HG03442 (cell line): Measurements from ENCODE around the gene CYP11A1.
A peak's percentile ranks its signal among the peaks of the same experiment; 100 is the strongest.

Source experiments
- ATAC-seq: cut with Tn5 transposase; IDR thresholded peaks from one replicate; pipeline ENCODE4 v1.9.1; 2021; ENCODE audit warnings: mild to moderate bottlenecking, moderate library complexity; ENCODE audit not compliant: unreplicated experiment

Gene CYP11A1

GRCh38 chr15:74389241-74390048 lies 22.0 kb upstream of the CYP11A1 start:
- ATAC-seq = no peak

- ATAC-seq = no peak
Measured at GRCh38 chr15:74388363-74388951, 21.0 kb upstream of the CYP11A1 start.

GRCh38 chr15:74387621-74388362 lies 20.3 kb upstream of the CYP11A1 start:
- ATAC-seq = no peak

DNA sequence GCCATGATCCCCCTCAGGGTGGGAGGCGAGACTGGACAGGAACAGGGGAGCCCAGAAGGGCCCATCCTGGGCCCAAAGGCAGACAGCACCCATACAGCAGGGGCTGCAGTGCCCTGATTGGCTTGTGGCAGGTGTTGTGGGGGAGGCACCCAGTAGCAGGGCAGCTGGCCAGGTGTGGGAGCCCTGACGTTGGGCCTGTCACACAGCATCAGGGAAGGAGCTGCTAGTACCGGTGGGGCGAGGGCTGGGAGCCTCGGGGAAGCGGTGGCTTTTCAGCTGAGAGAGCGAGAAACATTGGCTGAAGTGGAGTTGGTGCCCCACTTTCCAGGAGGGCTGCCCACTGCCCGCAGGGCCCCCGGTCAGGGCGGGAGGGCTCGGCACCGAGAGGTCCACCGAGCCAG lies 19.7 kb upstream of the CYP11A1 start:
- ATAC-seq = no peak

DNA sequence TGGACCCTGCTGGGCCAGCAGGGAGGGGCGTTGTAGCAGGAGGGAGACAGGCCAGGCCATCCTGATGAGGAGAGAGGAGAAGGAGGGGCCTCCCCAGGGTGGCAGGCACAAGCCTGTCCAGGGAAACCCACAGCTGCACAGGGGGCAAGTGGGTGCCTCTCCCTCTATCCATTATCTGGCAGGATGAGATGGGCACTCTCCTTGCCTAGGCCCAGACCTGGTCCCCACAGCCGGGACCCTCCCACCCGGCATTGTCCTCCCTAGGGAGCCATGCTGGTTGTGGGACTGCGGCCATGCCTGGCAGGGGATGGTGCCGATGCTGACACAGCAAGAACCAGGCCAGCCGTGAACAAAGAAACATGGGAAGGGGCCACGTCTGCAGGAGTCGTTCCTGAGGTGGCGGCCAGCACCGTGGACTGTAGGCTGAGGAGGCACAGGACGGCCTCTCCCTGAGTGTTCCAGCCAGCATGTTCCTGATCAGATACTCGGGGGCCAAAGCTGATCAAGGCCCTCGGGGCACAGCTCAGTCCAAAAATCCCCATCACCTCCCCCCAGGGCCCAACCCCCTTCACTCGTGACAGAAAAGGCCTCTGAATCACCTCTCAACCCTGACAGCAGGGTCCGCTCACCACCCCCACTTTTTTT lies 19.2 kb upstream of the CYP11A1 start:
- ATAC-seq = no peak

DNA sequence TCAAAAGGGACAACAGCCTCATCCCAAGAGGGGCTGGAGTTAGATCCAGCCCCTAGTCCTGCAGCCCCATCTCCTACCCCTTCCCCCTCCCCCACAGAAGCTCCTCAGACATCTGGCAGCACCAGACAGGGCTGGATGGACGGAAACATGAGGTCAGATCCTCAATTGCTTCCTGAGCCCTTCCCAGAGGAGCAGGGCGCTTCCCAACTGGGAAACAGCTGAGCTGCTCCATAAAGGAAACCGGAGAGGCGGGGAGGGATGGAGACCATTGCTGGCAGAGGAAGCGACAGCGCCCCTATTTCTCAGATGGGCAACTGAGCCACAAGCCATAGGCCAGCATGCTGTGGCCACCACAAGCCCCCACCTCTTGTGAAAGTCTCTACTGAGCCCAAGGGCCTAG lies 18.3 kb upstream of the CYP11A1 start:
- ATAC-seq = no peak

DNA sequence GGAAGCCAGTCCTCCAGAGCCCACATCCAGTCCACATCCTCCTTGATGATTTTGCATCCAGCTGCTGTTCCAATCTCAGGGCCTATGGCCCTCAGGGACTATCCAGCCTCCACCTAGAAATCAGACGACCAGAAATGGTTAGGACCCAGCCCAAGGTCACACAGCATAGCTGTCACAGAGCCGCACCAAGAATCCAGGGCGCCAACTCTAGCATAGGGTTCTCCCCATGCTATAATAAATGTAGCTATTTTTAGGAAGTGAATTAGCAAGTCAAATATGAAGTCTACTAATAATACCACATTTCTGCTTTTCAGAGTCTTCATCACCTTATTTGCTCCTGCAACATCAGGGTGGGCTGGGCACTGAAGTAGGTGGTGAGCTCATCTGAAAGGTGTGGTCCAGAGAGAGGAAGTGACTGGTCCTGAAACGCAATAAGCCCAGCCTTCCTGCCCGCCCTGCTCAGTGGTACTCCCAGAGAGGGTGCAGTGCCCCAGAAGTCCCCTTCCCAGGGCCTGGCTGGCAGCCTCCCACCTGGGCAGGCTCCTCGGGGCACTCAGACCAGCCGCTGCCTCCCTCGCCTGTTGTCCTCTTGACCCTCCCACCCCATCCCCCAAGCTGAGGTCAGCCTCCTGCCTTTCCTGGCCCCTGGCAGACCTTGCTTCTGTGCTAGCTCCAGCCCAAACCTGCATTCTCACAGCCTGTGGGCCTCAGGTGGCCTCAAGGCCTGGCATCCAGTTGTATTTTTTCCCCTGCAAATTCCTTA lies 17.6 kb upstream of the CYP11A1 start:
- ATAC-seq = peak; percentile 53

GRCh38 chr15:74384566-74384880 lies 17.1 kb upstream of the CYP11A1 start:
- ATAC-seq = no peak

DNA sequence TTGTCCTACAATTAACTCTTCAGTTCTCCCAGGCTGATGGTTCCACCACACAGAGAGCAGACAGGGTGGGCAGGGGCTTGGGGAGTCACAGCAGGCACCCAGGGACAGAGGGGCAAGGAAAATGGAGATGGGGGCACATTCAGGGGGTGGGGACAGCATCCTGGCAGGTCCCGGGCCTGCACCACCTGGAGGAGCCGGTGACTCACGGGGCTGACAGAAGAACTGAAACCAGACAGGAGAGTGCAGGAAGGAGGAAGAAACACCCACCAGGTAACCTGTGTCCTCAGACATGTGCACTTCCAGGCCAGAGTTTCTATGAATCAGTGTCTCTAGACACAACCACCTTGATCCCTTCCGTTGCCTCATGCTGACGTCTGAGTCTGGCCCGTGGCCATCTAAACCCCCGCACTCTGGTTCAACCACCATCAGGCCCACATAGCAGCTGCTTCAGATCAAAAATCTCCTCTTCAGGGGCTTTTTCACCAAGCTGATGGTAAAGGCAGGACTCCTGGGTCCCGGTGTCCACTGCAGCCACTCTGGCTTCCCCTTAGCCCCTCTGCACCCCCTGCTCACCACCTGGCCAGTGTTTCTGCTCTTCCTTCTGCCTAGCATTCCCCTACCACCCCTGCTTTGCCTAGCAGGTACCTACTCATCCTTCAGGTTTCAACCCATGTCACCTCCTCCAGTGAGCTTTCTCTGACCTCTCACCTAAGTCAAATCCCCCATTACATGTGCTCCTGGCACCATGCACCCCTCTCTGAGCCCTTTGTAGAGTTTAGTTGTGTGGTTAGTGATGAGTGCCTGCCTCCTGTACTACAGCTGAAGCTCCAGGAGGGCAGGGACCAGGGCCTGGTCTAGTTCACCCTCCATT lies 16.5 kb upstream of the CYP11A1 start:
- peak; percentile 41 for ATAC-seq

DNA sequence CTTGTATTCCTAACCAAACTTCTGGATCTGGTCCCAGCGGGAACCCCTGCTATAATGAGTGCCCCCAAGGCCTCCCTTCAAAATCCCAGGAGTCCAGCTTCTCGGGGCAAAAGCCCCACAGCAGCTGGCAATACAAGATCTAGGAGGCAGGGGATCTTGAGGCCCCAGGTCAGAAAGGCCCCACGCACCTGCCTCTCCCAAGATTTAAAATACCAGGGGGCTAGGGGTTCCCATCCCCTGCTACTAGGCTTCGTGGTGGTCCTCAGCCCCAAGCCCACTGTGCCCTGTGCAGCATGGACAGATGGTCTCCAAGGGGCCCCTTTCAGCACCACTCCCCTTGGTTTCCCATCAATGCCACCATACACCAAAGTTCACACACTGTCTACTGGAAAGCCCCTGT lies 15.8 kb upstream of the CYP11A1 start:
- no peak for ATAC-seq

DNA sequence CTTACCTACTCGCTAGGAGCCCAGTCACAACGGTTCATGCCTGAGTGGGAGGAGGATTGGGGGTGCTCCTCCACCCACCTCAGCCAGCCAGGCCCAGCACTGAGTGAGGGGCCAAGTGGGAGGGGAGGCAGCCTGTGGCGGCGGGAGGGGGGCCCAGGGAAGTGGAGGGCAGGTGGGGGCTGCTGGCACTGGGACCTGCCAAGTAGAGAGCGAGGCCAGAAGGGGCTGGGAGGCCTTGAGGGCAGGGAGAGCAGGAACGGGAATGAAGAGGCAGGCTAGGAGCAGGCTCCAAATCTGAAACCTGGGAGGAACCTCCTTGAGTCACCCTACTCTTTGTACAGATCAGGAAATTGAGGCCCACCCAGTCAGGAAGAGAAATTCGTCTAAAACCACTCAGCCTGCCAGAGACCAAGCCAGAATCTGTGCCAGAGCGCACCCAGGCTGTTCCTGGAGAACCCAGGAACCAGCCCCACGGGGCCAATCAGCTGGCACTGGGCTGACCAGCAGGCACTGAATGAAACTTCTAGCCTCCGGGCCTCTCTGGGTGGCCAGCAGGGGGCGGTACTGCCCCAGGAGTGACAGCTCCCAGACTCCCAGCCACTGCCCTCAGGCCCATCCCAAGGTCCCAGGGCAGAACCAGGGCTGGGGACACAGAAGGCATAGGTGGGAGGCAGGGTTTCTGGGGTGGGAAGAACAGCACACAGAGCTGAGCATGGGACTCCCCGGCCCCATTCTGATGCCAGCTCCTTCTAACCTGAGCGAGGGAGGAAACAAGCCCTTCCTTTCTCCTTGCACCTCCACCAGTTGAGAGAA lies 14.8 kb upstream of the CYP11A1 start:
- no peak for ATAC-seq

DNA sequence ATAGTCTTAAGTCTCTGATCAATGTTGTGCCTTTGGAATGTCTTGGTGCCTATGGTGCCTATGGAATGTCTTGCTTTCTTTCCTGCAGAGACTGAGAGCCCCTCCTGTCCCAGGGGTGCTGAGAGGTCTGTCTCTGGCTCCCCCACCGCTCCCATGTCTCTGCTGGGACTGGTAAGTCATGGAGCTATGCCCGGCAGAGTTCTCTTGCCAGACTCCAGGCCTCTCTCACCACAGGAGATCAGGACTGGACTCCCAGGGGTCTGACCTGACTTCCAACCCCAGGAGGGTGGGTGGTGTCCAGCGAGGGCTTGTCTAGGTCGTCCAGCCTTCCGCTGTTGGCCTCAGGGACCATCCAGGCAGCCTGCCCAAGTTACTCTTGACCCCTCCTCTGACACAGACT lies 14.0 kb upstream of the CYP11A1 start:
- ATAC-seq = no peak

- ATAC-seq = no peak
Measured at GRCh38 chr15:74381190-74381453, 13.7 kb upstream of the CYP11A1 start.

DNA sequence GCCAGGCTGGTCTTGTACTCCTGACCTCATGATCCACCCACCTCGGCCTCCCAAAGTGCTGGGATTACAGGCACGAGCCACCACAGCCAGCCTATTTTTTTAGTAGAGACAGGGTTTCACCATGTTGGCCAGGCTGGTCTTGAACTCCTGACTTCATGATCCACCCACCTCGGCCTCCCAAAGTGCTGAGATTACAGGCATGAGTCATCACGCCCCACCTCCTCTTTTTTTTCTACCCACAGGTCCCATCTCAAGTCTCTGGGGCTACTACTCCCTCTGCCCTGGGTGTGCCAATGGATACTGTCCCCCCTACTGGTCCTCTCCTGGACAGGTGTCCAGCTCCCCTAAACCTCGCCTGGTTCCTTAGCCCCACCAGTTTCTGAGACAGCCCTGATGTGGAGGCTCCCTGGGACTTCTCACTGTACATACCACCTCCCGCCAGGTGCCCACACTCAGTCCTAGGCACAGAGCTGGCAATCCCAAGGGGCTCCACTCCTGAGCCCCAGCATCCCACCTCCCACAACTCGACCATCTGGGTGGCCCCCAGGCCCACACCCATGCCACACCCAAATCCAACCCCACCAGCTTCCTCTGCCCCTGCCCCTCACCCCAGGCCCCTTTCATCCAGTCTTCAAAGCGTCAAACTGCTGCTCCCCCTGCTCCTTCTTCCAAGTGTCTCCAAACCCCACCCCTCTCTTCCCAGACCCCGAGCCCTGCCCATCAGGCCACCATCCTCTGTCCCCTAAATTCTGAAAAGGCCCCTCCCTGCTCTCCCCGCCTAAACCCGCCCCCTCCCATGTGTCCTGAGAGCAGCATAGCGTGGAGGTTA lies 13.1 kb upstream of the CYP11A1 start:
- ATAC-seq = no peak

GRCh38 chr15:74378848-74379247 lies 11.4 kb upstream of the CYP11A1 start:
- no peak for ATAC-seq

DNA sequence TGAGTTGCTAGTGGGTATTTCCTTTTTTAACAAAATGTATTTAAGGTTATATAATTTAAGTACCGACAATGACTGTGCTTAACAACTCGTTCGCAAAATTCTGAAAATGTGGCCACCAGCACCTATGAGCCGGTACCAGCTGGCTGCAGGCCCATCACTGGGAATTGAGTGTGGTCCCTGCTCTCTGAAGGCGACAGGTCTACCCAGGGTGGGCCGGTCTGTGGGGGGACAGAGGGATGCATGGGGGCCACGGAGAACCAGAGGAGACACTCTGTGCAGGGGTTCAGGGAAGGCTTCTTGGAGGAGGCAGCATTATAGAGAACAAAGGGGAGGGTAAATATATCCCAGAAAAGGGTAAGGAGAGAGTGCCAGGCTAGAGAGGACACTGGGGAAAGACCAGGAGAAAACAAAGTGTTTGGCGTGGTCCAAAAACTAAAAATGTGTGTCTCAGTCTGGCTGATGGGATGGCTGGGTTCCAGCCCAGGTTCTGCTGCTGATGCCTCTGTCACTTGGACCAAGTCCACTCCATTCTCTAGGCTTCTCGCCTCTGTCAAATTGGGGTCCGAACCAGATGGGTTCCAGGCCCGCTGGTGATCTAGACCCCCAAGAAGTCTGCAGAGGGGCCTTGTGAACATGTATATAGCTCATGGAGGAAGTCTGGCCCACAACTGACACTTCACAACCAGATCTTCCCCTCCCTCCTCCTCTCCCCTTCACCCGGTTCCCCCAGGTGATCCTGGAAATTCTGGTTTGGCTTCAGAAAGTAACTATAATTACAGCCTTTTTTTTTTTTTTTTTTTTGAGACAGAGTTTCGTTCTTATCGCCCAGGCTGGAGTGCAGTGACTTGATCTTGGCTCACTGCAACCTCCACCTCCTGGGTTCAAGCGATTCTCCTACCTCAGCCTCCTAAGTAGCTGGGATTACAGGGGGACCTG lies 10.7 kb upstream of the CYP11A1 start:
- no peak for ATAC-seq

DNA sequence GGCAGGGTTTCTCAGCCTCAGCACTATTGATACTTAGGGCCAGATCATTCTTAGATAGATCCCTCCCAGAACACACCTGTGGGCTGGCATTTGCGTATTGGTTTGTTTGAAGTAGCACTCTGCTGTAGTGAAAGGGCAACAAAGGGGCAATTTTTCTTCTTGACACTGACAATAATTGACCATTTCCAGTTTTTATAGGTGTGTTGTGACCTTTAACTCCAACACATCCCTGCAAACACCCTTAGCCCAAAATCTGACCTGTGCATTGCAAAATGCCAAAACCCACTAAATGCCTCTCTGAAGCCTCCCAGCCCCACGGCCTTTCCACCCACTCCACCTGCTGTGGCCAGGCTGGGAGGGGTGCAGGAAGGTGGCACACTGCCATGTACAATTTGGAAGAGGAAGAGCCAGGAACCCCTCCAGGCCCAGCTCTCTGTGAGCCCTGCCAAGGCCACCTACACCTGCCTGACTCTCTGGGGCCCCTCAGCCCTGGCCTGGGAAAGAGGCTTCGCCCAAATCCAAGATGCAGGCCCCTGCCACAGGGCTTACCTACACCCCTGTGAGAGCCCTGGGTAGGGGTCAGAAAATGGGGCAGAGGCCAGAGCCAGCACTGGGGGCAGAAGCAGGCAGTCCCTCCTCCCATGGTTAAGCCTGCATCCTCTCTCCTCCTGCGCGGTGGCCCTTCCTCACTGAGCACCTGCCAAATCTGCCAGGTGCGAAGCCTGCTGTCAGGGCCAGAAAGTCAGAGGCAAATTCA lies 9.6 kb upstream of the CYP11A1 start:
- no peak for ATAC-seq
